IMR-90 (cell line): ENCODE data around the gene NDP. TPM values are rescaled to one million over a fixed set of nuclear protein-coding genes. Genes with fewer than 3 reads are reported as not detected.
"Not testable (repeated sequence)": the region's sequence is repeated elsewhere in the genome, so short reads cannot be mapped to it uniquely, and the experiment has no call there.

Experiments
- ATAC-seq: fragments of 200-7000 bp; cut with Tn5 transposase; 2 replicates; pipeline ENCODE4 v1.9.1; 2020; ENCODE audit warnings: low read depth, mild to moderate bottlenecking, moderate library complexity
- BruUV-seq: library from RNA; stranded (reverse); fragments of 400-500 nt; replicated peaks from 2 replicates; lab custom pipeline; 2021; lab: Mats Ljungman, UMichigan
- CTCF ChIA-PET: fragments of 300-600 bp; formaldehyde crosslinking; extraction: SDS; loops from one replicate; lab custom pipeline; 2021; ENCODE audit warnings: antibody characterized with exemption; lab: Yijun Ruan, JAX
- POLR2A ChIA-PET: fragments of 300-600 bp; sonication (Branson Sonifier 250); formaldehyde crosslinking; loops from one replicate; lab custom pipeline; 2022; ENCODE audit warnings: antibody characterized with exemption; ENCODE audit not compliant: unreplicated experiment; lab: Charles Lee
- DNase-seq: peaks from one replicate; pipeline ENCODE4 v3.0.0; 2013
- H2AFZ ChIP-seq: replicated peaks from 2 replicates; pipeline ENCODE3; 2013; ENCODE audit warnings: low read length, mild to moderate bottlenecking; ENCODE audit not compliant: poor library complexity
- H2AK5ac ChIP-seq: 2 replicates; pipeline ENCODE4 v1.6.1; 2013; ENCODE audit warnings: low read depth, low read length, inconsistent platforms
- H2AK9ac ChIP-seq: replicated peaks from 2 replicates; pipeline ENCODE3; 2013; ENCODE audit warnings: mild to moderate bottlenecking, low read depth, low read length, moderate library complexity; ENCODE audit not compliant: poor library complexity
- H2BK120ac ChIP-seq: 2 replicates; pipeline ENCODE4 v1.6.1; 2013; ENCODE audit warnings: low read depth, low read length, inconsistent platforms
- H2BK15ac ChIP-seq: 3 replicates; pipeline ENCODE4 v1.6.1; 2013; ENCODE audit warnings: low read depth, low read length, inconsistent platforms
- H2BK20ac ChIP-seq: 2 replicates; pipeline ENCODE4 v1.6.1; 2013; ENCODE audit warnings: low read depth, mild to moderate bottlenecking, inconsistent platforms, low read length, moderate library complexity
- H2BK5ac ChIP-seq: 2 replicates; pipeline ENCODE4 v1.6.1; 2013; ENCODE audit warnings: mild to moderate bottlenecking, low read depth, low read length, inconsistent platforms; ENCODE audit not compliant: poor library complexity, severe bottlenecking
- H3K14ac ChIP-seq: replicated peaks from 2 replicates; pipeline ENCODE4 v1.6.1; 2013; ENCODE audit warnings: low read depth, low read length, inconsistent platforms
- H3K18ac ChIP-seq: 2 replicates; pipeline ENCODE4 v1.6.1; 2013; ENCODE audit warnings: low read depth, low read length, control low read depth
- H3K23ac ChIP-seq: 2 replicates; pipeline ENCODE4 v1.6.1; 2013; ENCODE audit warnings: low read depth, low read length, inconsistent platforms
- H3K27ac ChIP-seq: 2 replicates; pipeline ENCODE4 v1.5.1; 2013; ENCODE audit warnings: mild to moderate bottlenecking, control low read depth, low read length; ENCODE audit not compliant: insufficient read depth
- H3K27me3 ChIP-seq: 2 replicates; pipeline ENCODE4 v1.6.1; 2013; ENCODE audit warnings: low read length; ENCODE audit not compliant: control insufficient read depth, insufficient read depth
- H3K36me3 ChIP-seq: 2 replicates; pipeline ENCODE4 v1.6.1; 2013; ENCODE audit warnings: low read length, mixed read lengths; ENCODE audit not compliant: control insufficient read depth, insufficient read depth
- H3K4ac ChIP-seq: 2 replicates; pipeline ENCODE4 v1.6.1; 2013; ENCODE audit warnings: low read depth, low read length, inconsistent platforms
- H3K4me1 ChIP-seq: 2 replicates; pipeline ENCODE4 v1.6.1; 2013; ENCODE audit warnings: low read length, mixed read lengths; ENCODE audit not compliant: control insufficient read depth, insufficient read depth
- H3K4me2 ChIP-seq: 2 replicates; pipeline ENCODE4 v1.6.1; 2013; ENCODE audit warnings: low read depth, mild to moderate bottlenecking, control low read depth, low read length, moderate library complexity
- H3K4me3 ChIP-seq: 2 replicates; pipeline ENCODE4 v1.5.1; 2013; ENCODE audit warnings: low read depth, mild to moderate bottlenecking, control low read depth, low read length, moderate library complexity; ENCODE audit not compliant: insufficient read depth
- H3K56ac ChIP-seq: 2 replicates; pipeline ENCODE4 v1.6.1; 2013; ENCODE audit warnings: low read length, inconsistent platforms; ENCODE audit not compliant: insufficient read depth; ENCODE audit errors: extremely low read depth
- H3K79me1 ChIP-seq, 2 experiments: 2 replicates each; pipeline ENCODE4 v1.6.1; 2013; ENCODE audit warnings: low read length in 2 of 2, inconsistent platforms in 1 of 2, low read depth in 1 of 2
- H3K9ac ChIP-seq: 2 replicates; pipeline ENCODE4 v1.6.1; 2013; ENCODE audit warnings: low read depth, low read length, control low read depth
- H3K9me1 ChIP-seq: 2 replicates; pipeline ENCODE4 v1.6.1; 2013; ENCODE audit warnings: low read length, inconsistent platforms; ENCODE audit not compliant: insufficient read depth
- H3K9me3 ChIP-seq: 2 replicates; pipeline ENCODE4 v1.6.1; 2013; ENCODE audit warnings: low read length; ENCODE audit not compliant: control insufficient read depth, insufficient read depth
- H4K20me1 ChIP-seq: 2 replicates; pipeline ENCODE4 v1.6.1; 2013; ENCODE audit warnings: low read length, inconsistent platforms; ENCODE audit not compliant: insufficient read depth
- H4K5ac ChIP-seq: 2 replicates; pipeline ENCODE4 v1.6.1; 2013; ENCODE audit warnings: mild to moderate bottlenecking, low read depth, low read length, control low read depth
- H4K8ac ChIP-seq, 2 experiments: 2 replicates each; pipeline ENCODE4 v1.6.1; 2013; ENCODE audit warnings: low read depth in 2 of 2, low read length in 2 of 2, control low read depth in 1 of 2, inconsistent platforms in 1 of 2
- H4K91ac ChIP-seq: 2 replicates; pipeline ENCODE4 v1.6.1; 2013; ENCODE audit warnings: low read depth, low read length, inconsistent platforms; ENCODE audit not compliant: insufficient read depth
- WGBS, 2 experiments: methylation state at CpG; one replicate each; pipeline versions ENCODE4 v1.1.5 to v1.1.7; 2013; ENCODE audit warnings: missing lambda C conversion rate in 2 of 2; ENCODE audit not compliant: insufficient read length in 1 of 2; ENCODE audit errors: extremely low coverage in 2 of 2; 5-methylcytosine and 5-hydroxymethylcytosine counted together
- dilution Hi-C: fragments of 300-500 bp; cut with HindIII; formaldehyde crosslinking; loops from one replicate; pipeline ENCODE4 v1.14.3; 2018; ENCODE audit warnings: low sequenced_read_pairs; ENCODE audit not compliant: unreplicated experiment
- in situ Hi-C: fragments of 300-500 bp; cut with MboI; formaldehyde crosslinking; loops from 3 replicates; pipeline ENCODE4 v1.14.3; 2019; ENCODE audit warnings: low sequenced_read_pairs, inconsistent platforms, mixed read lengths
- intact Hi-C: fragments of 100-400 bp; cut with micrococcal nuclease; formaldehyde crosslinking; loops from 2 replicates; pipeline ENCODE4 v1.10.0; 2022
- polyA plus RNA-seq, 3 experiments: library from polyadenylated mRNA; depleted of rRNA; stranded (reverse); fragments of >200 nt; gene quantifications; 2 replicates each; pipeline ENCODE4 v1.2.3, GENCODE V29; 2012; ENCODE audit warnings: low replicate concordance in 1 of 3
- total RNA-seq: library from RNA; depleted of rRNA; stranded (reverse); fragments of >200 nt; gene quantifications from 2 replicates; pipeline ENCODE4 v1.2.3, GENCODE V29; 2012

Gene NDP
- total and polyA plus RNA-seq, 2 of the 4 experiments (the other 2 are of a cell fraction): 0.36 to 0.39 TPM

DNA sequence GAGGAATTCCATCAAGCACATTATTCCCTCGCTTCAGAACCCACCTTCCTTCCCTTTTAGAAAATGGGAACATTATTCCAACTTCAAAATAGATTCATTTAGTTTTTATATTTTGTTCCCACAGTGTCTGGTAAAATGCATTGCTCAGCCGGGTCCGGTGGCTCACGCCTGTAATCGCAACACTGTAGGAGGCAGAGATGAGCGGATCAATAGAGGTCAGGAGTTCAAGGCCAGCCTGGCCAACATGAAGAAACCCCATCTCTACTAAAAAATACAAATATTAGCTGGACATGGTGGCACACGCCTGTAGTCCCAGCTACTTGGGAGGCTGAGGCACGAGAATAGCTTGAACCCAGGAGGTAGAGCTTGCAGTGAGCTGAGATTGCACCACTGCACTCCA is 62.4 kb downstream of the NDP start:
- H3K4me2 ChIP-seq, H3K9ac ChIP-seq, H3K36me3 ChIP-seq, DNase-seq, BruUV-seq, H3K27ac ChIP-seq, H2BK20ac ChIP-seq, H4K20me1 ChIP-seq, intact Hi-C loops, H3K4me3 ChIP-seq, H3K9me1 ChIP-seq, POLR2A ChIA-PET, H3K56ac ChIP-seq, H3K4ac ChIP-seq, H2AK9ac ChIP-seq, H2AK5ac ChIP-seq, H3K27me3 ChIP-seq, ATAC-seq, in situ Hi-C loops, H2BK15ac ChIP-seq, H3K9me3 ChIP-seq, dilution Hi-C loops, H2AFZ ChIP-seq, CTCF ChIA-PET, H3K14ac ChIP-seq, H2BK5ac ChIP-seq, H4K8ac ChIP-seq, H3K4me1 ChIP-seq, H3K18ac ChIP-seq, H3K23ac ChIP-seq, H4K5ac ChIP-seq, H2BK120ac ChIP-seq, H3K79me1 ChIP-seq, H4K91ac ChIP-seq: not testable (repeated sequence)
- WGBS, 2 experiments: 40% methylated on average over 1 of the region's 8 CpGs; no CpG with 5 or more reads in 1 of the 2 experiments
